GM21390 (cell line): ENCODE measurements around the gene USP32.
"Not testable (repeated sequence)": the region's sequence is repeated elsewhere in the genome, so short reads cannot be mapped to it uniquely, and the experiment has no call there.

Source experiments
- ATAC-seq: cut with Tn5 transposase; IDR thresholded peaks from one replicate; pipeline ENCODE4 v1.9.1; 2021; ENCODE audit not compliant: unreplicated experiment

Gene USP32

DNA sequence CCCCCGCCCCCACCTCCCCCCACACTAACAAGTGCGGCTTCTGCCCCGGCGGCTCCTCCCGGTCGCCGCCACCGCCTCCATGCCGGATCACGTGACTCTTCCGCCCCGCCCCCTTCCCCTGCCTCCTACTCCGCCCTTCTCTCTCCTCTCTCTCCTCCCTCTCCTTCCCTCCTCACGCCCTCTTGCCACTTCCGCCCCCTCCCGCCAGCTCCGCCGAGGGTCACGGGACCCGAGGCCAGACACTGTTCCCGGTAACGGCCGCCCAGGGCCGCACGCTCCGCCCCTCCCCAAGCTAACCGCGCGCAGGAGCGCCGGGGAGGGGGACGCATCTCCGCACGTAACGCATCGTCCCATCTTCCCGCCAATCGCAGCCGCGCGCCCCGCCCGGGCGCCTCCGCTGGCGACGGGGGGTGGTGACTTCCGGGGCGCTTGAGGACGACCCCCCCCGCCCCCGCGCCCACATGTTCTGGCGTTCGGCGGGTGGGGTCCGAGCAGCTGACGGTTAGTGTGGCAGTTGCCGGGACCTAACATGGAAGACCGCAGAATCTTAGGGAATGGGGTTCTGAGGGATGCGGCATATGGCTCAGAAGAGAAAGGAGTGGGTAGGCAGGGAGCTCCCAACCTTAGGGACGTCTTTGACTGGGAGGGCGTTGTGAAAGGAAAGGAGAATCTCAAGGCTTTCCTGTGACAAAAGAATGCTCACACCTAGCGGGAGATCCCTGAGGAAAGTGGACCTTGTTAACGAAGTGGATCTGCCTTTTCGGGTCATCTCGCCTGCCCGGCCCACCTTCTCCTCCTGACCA is at the start of gene USP32:
Gene USP32 (minus strand): TSS at position 92 of the 803 bp plus-strand sequence. CDS start 194 bp downstream, outside the sequence.
- peak; percentile 87 for ATAC-seq

GRCh38 chr17:60439501-60439900 is 47.6 kb upstream of the USP32 start:
- peak; percentile 49 for ATAC-seq

DNA sequence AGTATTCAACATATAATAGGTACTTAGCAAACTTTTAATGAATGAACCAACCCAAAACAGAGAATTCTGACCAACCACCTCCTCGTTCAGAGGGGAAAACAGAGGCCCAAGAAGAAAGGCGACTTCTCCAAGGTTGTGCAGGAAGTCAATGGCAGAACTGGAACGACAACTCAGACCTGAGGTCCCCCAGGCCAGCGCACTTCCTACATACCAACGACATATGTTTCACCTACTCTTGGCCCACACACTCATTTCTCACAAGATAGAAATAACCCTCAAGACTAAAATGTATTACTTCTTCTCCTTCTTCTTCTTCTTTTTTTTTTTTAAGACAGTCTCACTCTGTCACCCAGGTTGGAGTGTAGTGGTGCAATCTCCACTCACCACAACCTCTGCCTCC is 44.7 kb upstream of the USP32 start:
- no peak for ATAC-seq

GRCh38 chr17:60435244-60436167 is 43.6 kb upstream of the USP32 start:
- ATAC-seq, result no peak

- not testable (repeated sequence) for ATAC-seq
These were observed 41.4 kb upstream of the USP32 start for GRCh38 chr17:60433021-60433997.

GRCh38 chr17:60430561-60430960 is 38.6 kb upstream of the USP32 start:
- ATAC-seq, result not testable (repeated sequence)

DNA sequence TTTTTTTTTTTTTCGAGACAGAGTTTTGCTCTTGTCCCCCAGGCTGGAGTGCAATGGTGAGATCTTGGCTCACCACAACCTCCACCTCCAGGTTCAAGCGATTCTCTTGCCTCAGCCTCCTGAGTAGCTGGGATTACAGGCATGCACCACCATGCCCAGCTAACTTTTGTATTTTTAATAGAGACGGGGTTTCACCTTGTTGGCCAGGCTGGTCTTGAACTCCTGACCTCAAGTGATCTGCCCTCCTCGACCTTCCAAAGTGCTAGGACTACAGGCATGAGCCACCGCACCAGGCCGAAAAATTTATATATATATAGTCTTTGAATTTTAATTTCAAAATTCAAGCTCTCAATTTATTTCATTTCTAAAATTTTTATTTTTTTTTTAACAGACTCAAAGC is 36.6 kb upstream of the USP32 start:
- ATAC-seq, result not testable (repeated sequence)

DNA sequence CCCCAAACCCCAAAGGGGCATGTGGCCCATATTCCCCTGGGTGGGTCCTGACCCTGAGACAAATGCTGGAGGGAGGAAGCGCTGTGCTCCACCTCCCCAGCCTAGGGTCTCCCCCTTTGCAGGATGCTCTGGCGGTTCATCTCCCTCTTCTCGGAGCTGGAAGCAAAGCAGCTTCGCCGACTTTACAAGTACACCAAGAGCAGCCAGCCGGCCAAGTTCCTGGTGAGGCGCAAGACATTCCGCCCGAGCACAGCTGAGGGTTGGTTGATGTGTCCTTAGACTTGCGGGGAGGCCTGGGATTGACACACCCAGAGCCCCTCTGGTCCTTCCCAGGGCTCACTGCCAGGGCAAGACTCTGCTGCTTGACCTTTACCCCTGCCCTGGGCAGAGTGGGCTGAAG is 34.7 kb upstream of the USP32 start:
- no peak for ATAC-seq

- no peak for ATAC-seq
These were observed 33.7 kb upstream of the USP32 start for GRCh38 chr17:60425626-60426025.

- ATAC-seq, result no peak
These were observed 31.9 kb upstream of the USP32 start for GRCh38 chr17:60423865-60424264.

DNA sequence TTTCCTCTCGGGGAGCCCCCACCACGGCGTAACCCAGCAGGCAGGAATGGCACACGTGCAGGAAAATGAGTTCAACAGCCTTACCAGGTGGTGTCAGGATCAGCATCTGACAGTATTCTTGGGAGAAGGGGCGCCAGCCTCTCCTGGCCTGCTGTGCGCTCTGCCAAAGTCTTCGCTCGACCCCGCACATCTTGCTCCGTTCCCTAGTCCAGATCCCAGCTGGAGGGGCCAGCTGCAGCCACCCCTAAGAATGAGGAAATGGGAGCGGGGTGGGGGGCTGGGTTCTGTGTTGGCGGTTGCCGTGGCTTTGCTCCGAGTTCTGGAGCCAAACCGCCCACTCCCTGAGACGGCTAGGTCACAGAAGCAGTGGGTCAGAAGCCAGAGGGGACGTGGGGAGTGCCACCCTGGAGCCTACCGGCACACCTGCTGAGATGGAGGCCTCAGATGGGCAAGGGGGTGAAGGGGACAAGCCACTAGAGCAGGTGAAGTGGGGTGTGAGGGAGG is 30.3 kb upstream of the USP32 start, which contains the start of gene CHCT1:
Gene CHCT1 (plus strand): TSS at position 328 of the 504 bp plus-strand sequence. CDS start 104 bp downstream, at position 432.
- no peak for ATAC-seq

GRCh38 chr17:60421273-60422161 is 29.6 kb upstream of the USP32 start:
- ATAC-seq, result peak; percentile 92

- not testable (repeated sequence) for ATAC-seq
These were observed 27.9 kb upstream of the USP32 start for GRCh38 chr17:60419875-60420274.

DNA sequence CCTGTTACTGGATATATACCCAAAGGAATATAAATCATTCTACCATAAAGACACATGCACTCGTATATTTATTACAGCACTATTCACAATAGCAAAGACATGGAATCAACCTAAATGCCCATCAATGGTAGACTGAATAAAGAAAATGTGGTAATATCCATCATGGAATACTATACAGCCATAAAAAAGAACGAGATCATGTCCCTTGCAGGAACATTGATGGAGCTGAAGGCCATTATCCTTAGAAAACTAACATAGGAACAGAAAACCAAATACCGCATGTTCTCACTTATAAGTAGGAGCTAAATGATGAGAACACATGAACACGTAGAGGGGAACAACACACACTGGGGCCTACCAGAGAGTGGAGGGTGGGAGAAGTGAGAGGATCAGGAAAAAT is 27.1 kb upstream of the USP32 start:
- ATAC-seq, result not testable (repeated sequence)

DNA sequence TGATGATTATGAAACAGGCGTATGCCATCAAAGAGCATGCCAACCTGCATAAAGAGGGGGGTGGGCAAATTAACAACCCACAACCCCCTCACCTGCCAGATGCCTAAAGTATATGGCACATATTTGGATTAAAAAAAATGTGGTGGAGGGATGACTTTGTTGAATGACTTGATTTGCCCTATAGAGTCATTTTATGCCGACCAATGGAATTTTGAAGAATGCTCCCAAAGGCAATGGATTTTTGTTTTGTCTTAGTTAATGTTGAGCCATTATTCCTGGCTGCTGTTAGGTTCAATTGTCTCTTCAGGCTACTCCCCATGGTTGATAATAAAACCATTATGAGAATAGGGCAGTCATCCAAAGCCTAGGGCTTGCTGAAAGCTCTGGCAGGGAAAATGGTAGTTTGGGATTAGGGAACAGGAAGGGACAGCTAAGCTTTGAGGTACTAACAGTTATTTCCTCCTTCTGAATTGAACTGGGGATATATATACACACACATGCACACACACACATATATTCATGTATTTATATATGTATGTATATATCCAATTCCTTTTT is 24.5 kb upstream of the USP32 start:
- no peak for ATAC-seq

- ATAC-seq, result no peak
These were observed 23.2 kb upstream of the USP32 start for GRCh38 chr17:60415146-60415545.

GRCh38 chr17:60412701-60413100 is 20.8 kb upstream of the USP32 start:
- no peak for ATAC-seq

- ATAC-seq, result no peak
These were observed 18.1 kb upstream of the USP32 start for GRCh38 chr17:60410001-60410400.

- ATAC-seq, result no peak
These were observed 15.0 kb upstream of the USP32 start for GRCh38 chr17:60406887-60407286.
